ENCODE results near the gene LRRC28.

Gene LRRC28

GRCh38 chr15:99430881-99431401, 179.7 kb downstream of the LRRC28 start:
- no peaks in the 10 kb centered on the region for H3K9me3 ChIP-seq (ENCODE audit: control insufficient read depth, insufficient read depth, low read length)
- H3K27ac ChIP-seq (ENCODE audit: low read depth, low read length), result no peak overlapping the region
- no peak overlapping the region for H3K4me3 ChIP-seq (ENCODE audit: low read depth, low read length)

GRCh38 chr15:99431661-99432091, 180.4 kb downstream of the LRRC28 start:
- Histone ChIP-seq H3K9ac (ENCODE audit: low read depth, low read length) (no peak overlapping the region), H3K4me1 (ENCODE audit: control insufficient read depth, insufficient read depth, low read length) (peaks cover 11% of the 10 kb centered on the region; the same call in 1 of the 2 replicates), H3K9me3 (ENCODE audit: control insufficient read depth, insufficient read depth, low read length) (no peaks in the 10 kb centered on the region), H3K27ac (ENCODE audit: low read depth, low read length) (no peak overlapping the region), H3K4me3 (ENCODE audit: low read depth, low read length) (no peak overlapping the region), H3K27me3 (ENCODE audit: control insufficient read depth, insufficient read depth, low read length) (no peaks in the 10 kb centered on the region), H3K36me3 (ENCODE audit: control insufficient read depth, insufficient read depth, low read length) (no peaks in the 10 kb centered on the region)

More at GRCh38 chr15:99430881-99431401, 179.7 kb downstream of the LRRC28 start:
- Histone ChIP-seq H3K27me3 (ENCODE audit: control insufficient read depth, insufficient read depth, low read length) (no peaks in the 10 kb centered on the region), H3K4me1 (ENCODE audit: control insufficient read depth, insufficient read depth, low read length) (peaks cover 11% of the 10 kb centered on the region; the same call in 1 of the 2 replicates), H3K36me3 (ENCODE audit: control insufficient read depth, insufficient read depth, low read length) (no peaks in the 10 kb centered on the region), H3K9ac (ENCODE audit: low read depth, low read length) (no peak overlapping the region)

GRCh38 chr15:99432271-99433025, 181.2 kb downstream of the LRRC28 start:
- Histone ChIP-seq H3K9ac (ENCODE audit: low read depth, low read length) (no peak overlapping the region), H3K27ac (ENCODE audit: low read depth, low read length) (no peak overlapping the region), H3K4me1 (ENCODE audit: control insufficient read depth, insufficient read depth, low read length) (peaks cover 11% of the 10 kb centered on the region; the same call in 1 of the 2 replicates), H3K4me3 (ENCODE audit: low read depth, low read length) (no peak overlapping the region), H3K9me3 (ENCODE audit: control insufficient read depth, insufficient read depth, low read length) (no peaks in the 10 kb centered on the region), H3K27me3 (ENCODE audit: control insufficient read depth, insufficient read depth, low read length) (no peaks in the 10 kb centered on the region), H3K36me3 (ENCODE audit: control insufficient read depth, insufficient read depth, low read length) (no peaks in the 10 kb centered on the region)

- peaks cover 15% of the 10 kb centered on the region for H3K4me1 ChIP-seq (ENCODE audit: control insufficient read depth, insufficient read depth, low read length)
- no peaks in the 10 kb centered on the region for H3K27me3 ChIP-seq (ENCODE audit: control insufficient read depth, insufficient read depth, low read length)
- H3K36me3 ChIP-seq (ENCODE audit: control insufficient read depth, insufficient read depth, low read length), result no peaks in the 10 kb centered on the region
- H3K9ac ChIP-seq (ENCODE audit: low read depth, low read length), result no peak overlapping the region
- H3K27ac ChIP-seq (ENCODE audit: low read depth, low read length), result no peak overlapping the region
- no peak overlapping the region for H3K4me3 ChIP-seq (ENCODE audit: low read depth, low read length)
- H3K9me3 ChIP-seq (ENCODE audit: control insufficient read depth, insufficient read depth, low read length), result no peaks in the 10 kb centered on the region
Observed at GRCh38 chr15:99433026-99433756, 181.9 kb downstream of the LRRC28 start.

- H3K27ac ChIP-seq (ENCODE audit: low read depth, low read length), result no peak overlapping the region
- no peak overlapping the region for H3K9ac ChIP-seq (ENCODE audit: low read depth, low read length)
Observed at GRCh38 chr15:99433757-99434450, 182.6 kb downstream of the LRRC28 start.

GRCh38 chr15:99434506-99435112, 183.3 kb downstream of the LRRC28 start:
- no peaks in the 10 kb centered on the region for H3K36me3 ChIP-seq (ENCODE audit: control insufficient read depth, insufficient read depth, low read length)

More at GRCh38 chr15:99433757-99434450, 182.6 kb downstream of the LRRC28 start:
- H3K27me3 ChIP-seq (ENCODE audit: control insufficient read depth, insufficient read depth, low read length), result no peaks in the 10 kb centered on the region
- peaks cover 21% of the 10 kb centered on the region for H3K4me1 ChIP-seq (ENCODE audit: control insufficient read depth, insufficient read depth, low read length)
- no peaks in the 10 kb centered on the region for H3K36me3 ChIP-seq (ENCODE audit: control insufficient read depth, insufficient read depth, low read length)
- H3K4me3 ChIP-seq (ENCODE audit: low read depth, low read length), result no peak overlapping the region
- no peaks in the 10 kb centered on the region for H3K9me3 ChIP-seq (ENCODE audit: control insufficient read depth, insufficient read depth, low read length)

GRCh38 chr15:99435113-99435695, 183.9 kb downstream of the LRRC28 start:
- Histone ChIP-seq H3K4me3 (ENCODE audit: low read depth, low read length) (no peak overlapping the region), H3K27me3 (ENCODE audit: control insufficient read depth, insufficient read depth, low read length) (no peaks in the 10 kb centered on the region), H3K9ac (ENCODE audit: low read depth, low read length) (no peak overlapping the region), H3K4me1 (ENCODE audit: control insufficient read depth, insufficient read depth, low read length) (peaks cover 25% of the 10 kb centered on the region), H3K36me3 (ENCODE audit: control insufficient read depth, insufficient read depth, low read length) (no peaks in the 10 kb centered on the region), H3K9me3 (ENCODE audit: control insufficient read depth, insufficient read depth, low read length) (no peaks in the 10 kb centered on the region), H3K27ac (ENCODE audit: low read depth, low read length) (no peak overlapping the region)

More at GRCh38 chr15:99434506-99435112, 183.3 kb downstream of the LRRC28 start:
- H3K27ac ChIP-seq (ENCODE audit: low read depth, low read length), result no peak overlapping the region
- H3K9me3 ChIP-seq (ENCODE audit: control insufficient read depth, insufficient read depth, low read length), result no peaks in the 10 kb centered on the region
- H3K4me1 ChIP-seq (ENCODE audit: control insufficient read depth, insufficient read depth, low read length), result peaks cover 25% of the 10 kb centered on the region
- H3K9ac ChIP-seq (ENCODE audit: low read depth, low read length), result no peak overlapping the region
- H3K4me3 ChIP-seq (ENCODE audit: low read depth, low read length), result no peak overlapping the region
- no peaks in the 10 kb centered on the region for H3K27me3 ChIP-seq (ENCODE audit: control insufficient read depth, insufficient read depth, low read length)

GRCh38 chr15:99435877-99436541, 184.7 kb downstream of the LRRC28 start:
- no peak overlapping the region for H3K9ac ChIP-seq (ENCODE audit: low read depth, low read length)
- no peaks in the 10 kb centered on the region for H3K36me3 ChIP-seq (ENCODE audit: control insufficient read depth, insufficient read depth, low read length)
- H3K4me1 ChIP-seq (ENCODE audit: control insufficient read depth, insufficient read depth, low read length), result peaks cover 25% of the 10 kb centered on the region
- H3K9me3 ChIP-seq (ENCODE audit: control insufficient read depth, insufficient read depth, low read length), result no peaks in the 10 kb centered on the region
- H3K4me3 ChIP-seq (ENCODE audit: low read depth, low read length), result no peak overlapping the region
- no peak overlapping the region for H3K27ac ChIP-seq (ENCODE audit: low read depth, low read length)
- no peaks in the 10 kb centered on the region for H3K27me3 ChIP-seq (ENCODE audit: control insufficient read depth, insufficient read depth, low read length)

GRCh38 chr15:99436542-99437314, 185.4 kb downstream of the LRRC28 start:
- H3K4me1 ChIP-seq (ENCODE audit: control insufficient read depth, insufficient read depth, low read length), result peaks cover 25% of the 10 kb centered on the region

More at GRCh38 chr15:99436542-99437314, 185.4 kb downstream of the LRRC28 start:
- Histone ChIP-seq H3K27me3 (ENCODE audit: control insufficient read depth, insufficient read depth, low read length) (no peaks in the 10 kb centered on the region), H3K36me3 (ENCODE audit: control insufficient read depth, insufficient read depth, low read length) (no peaks in the 10 kb centered on the region), H3K27ac (ENCODE audit: low read depth, low read length) (no peak overlapping the region), H3K9me3 (ENCODE audit: control insufficient read depth, insufficient read depth, low read length) (no peaks in the 10 kb centered on the region), H3K9ac (ENCODE audit: low read depth, low read length) (no peak overlapping the region), H3K4me3 (ENCODE audit: low read depth, low read length) (no peak overlapping the region)

Data from HUES48 (cell line).